HG03575 (cell line): Measurements from ENCODE around the gene S100A5.
"Not testable (repeated sequence)": the region's sequence is repeated elsewhere in the genome, so short reads cannot be mapped to it uniquely, and the experiment has no call there.

Source experiments
- ATAC-seq: cut with Tn5 transposase; IDR thresholded peaks from one replicate; pipeline ENCODE4 v1.9.1; 2021; ENCODE audit not compliant: unreplicated experiment, insufficient number of reproducible peaks, low FRiP score; ENCODE audit errors: extremely low read depth

Gene S100A5

GRCh38 chr1:153536012-153536670, 4.6 kb downstream of the S100A5 start:
- no peak for ATAC-seq

- no peak for ATAC-seq
These were observed 5.3 kb downstream of the S100A5 start, which contains the start of gene S100A6 for GRCh38 chr1:153535242-153536011. TSS of gene S100A6 (minus strand) at chr1:153535991. CDS start at chr1:153535339, 652 bp downstream.

- no peak for ATAC-seq
These were observed 5.9 kb downstream of the S100A5 start for GRCh38 chr1:153534925-153535241.

GRCh38 chr1:153534226-153534924, 6.4 kb downstream of the S100A5 start:
- ATAC-seq, result no peak

- ATAC-seq, result no peak
These were observed 7.0 kb downstream of the S100A5 start for GRCh38 chr1:153533689-153534201.

GRCh38 chr1:153532769-153533599, 7.8 kb downstream of the S100A5 start:
- ATAC-seq, result no peak

- ATAC-seq, result no peak
These were observed 8.6 kb downstream of the S100A5 start for GRCh38 chr1:153532181-153532580.

- no peak for ATAC-seq
These were observed 9.1 kb downstream of the S100A5 start for GRCh38 chr1:153531638-153532037.

GRCh38 chr1:153527683-153528040, 13.1 kb downstream of the S100A5 start:
- ATAC-seq, result no peak

GRCh38 chr1:153527023-153527682, 13.6 kb downstream of the S100A5 start:
- ATAC-seq, result no peak

GRCh38 chr1:153526132-153526543, 14.6 kb downstream of the S100A5 start:
- ATAC-seq, result no peak

GRCh38 chr1:153525088-153525728, 15.5 kb downstream of the S100A5 start:
- no peak for ATAC-seq

- not testable (repeated sequence) for ATAC-seq
These were observed 18.2 kb downstream of the S100A5 start for GRCh38 chr1:153522353-153523048.

- not testable (repeated sequence) for ATAC-seq
These were observed 18.9 kb downstream of the S100A5 start for GRCh38 chr1:153521808-153522207.

- no peak for ATAC-seq
These were observed 19.8 kb downstream of the S100A5 start for GRCh38 chr1:153520818-153521476.

- not testable (repeated sequence) for ATAC-seq
These were observed 20.5 kb downstream of the S100A5 start for GRCh38 chr1:153520137-153520691.

- ATAC-seq, result no peak
These were observed 21.5 kb downstream of the S100A5 start for GRCh38 chr1:153519242-153519641.
